ENCODE measurements around the gene DRC7.

GRCh38 chr16:57649443-57649751 lies 45.2 kb upstream of the DRC7 start:
- no peak for TF ChIP-seq CTCF (IDR thresholded peaks at IDR 0.05)
- no peak for TF ChIP-seq POLR2A (IDR thresholded peaks at IDR 0.05)
- no peak for TF ChIP-seq POLR2AphosphoS5 (IDR thresholded peaks at IDR 0.05; ENCODE audit: insufficient read depth in 1 of 2, low read depth in 1 of 2)
